HG03045 (cell line): ENCODE measurements around the gene CMTR1.
"Not testable (repeated sequence)": the region's sequence is repeated elsewhere in the genome, so short reads cannot be mapped to it uniquely, and the experiment has no call there.

Experiments used
- ATAC-seq: cut with Tn5 transposase; IDR thresholded peaks from one replicate; pipeline ENCODE4 v1.9.1; 2021; ENCODE audit warnings: mild to moderate bottlenecking, moderate library complexity; ENCODE audit not compliant: unreplicated experiment

CMTR1 gene

GRCh38 chr6:37432916-37433656 is at the start of gene CMTR1:
CMTR1 (plus strand) TSS chr6:37433221; CDS start chr6:37435630, 2,409 bp downstream.
- peak; percentile 87 for ATAC-seq

- ATAC-seq: no peak
Observed at GRCh38 chr6:37388578-37388977, 44.4 kb upstream of the CMTR1 start.

- ATAC-seq: no peak
Observed at GRCh38 chr6:37389857-37390256, 43.2 kb upstream of the CMTR1 start.

GRCh38 chr6:37391120-37391519 is 41.9 kb upstream of the CMTR1 start:
- no peak for ATAC-seq

- no peak for ATAC-seq
Observed at GRCh38 chr6:37392821-37393220, 40.2 kb upstream of the CMTR1 start.

- no peak for ATAC-seq
Observed at GRCh38 chr6:37393381-37393929, 39.6 kb upstream of the CMTR1 start.

GRCh38 chr6:37396571-37397180 is 36.3 kb upstream of the CMTR1 start:
- ATAC-seq: no peak

- ATAC-seq: no peak
Observed at GRCh38 chr6:37399131-37399530, 33.9 kb upstream of the CMTR1 start.

- no peak for ATAC-seq
Observed at GRCh38 chr6:37399795-37400490, 33.1 kb upstream of the CMTR1 start.

- ATAC-seq: not testable (repeated sequence)
Observed at GRCh38 chr6:37401658-37402057, 31.4 kb upstream of the CMTR1 start.

- no peak for ATAC-seq
Observed at GRCh38 chr6:37406726-37407341, 26.2 kb upstream of the CMTR1 start.

- ATAC-seq: no peak
Observed at GRCh38 chr6:37407948-37408347, 25.1 kb upstream of the CMTR1 start.

GRCh38 chr6:37409501-37409900 is 23.5 kb upstream of the CMTR1 start:
- no peak for ATAC-seq

GRCh38 chr6:37417393-37417792 is 15.6 kb upstream of the CMTR1 start:
- ATAC-seq: no peak

GRCh38 chr6:37418722-37419121 is 14.3 kb upstream of the CMTR1 start:
- no peak for ATAC-seq

- no peak for ATAC-seq
Observed at GRCh38 chr6:37426058-37426944, 6.7 kb upstream of the CMTR1 start.

GRCh38 chr6:37426945-37427510 is 6.0 kb upstream of the CMTR1 start:
- no peak for ATAC-seq

- ATAC-seq: no peak
Observed at GRCh38 chr6:37429352-37429750, 3.7 kb upstream of the CMTR1 start.

- peak; percentile 9 for ATAC-seq
Observed at GRCh38 chr6:37432590-37432915, 468 bp upstream of the CMTR1 start.

GRCh38 chr6:37433657-37434271 is 743 bp downstream of the CMTR1 start:
- ATAC-seq: peak; percentile 31
